HG03280 (cell line): ENCODE measurements around the gene CD47.

Experiments
- ATAC-seq: cut with Tn5 transposase; IDR thresholded peaks from one replicate; pipeline ENCODE4 v1.9.1; 2021; ENCODE audit warnings: mild to moderate bottlenecking, moderate library complexity; ENCODE audit not compliant: unreplicated experiment

The CD47 gene

DNA sequence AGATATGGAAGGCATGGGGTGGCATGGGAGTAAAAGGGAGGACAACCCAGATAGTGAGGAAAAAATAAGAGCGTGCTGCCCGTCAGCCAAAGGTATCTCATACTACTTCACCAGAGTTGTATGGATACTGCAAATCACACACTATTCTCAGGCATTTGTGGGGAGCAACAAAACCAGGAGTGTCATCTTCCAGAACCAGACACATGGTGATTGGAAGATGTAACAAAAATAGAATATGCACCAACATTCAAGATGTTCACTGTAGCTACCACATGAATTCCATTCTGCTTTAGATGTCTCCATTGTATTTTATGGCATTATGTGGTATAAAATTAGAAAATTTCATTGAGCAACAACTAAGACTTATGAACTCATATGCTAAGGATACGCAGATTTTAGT is 34.9 kb downstream of the CD47 start:
- no peak for ATAC-seq

DNA sequence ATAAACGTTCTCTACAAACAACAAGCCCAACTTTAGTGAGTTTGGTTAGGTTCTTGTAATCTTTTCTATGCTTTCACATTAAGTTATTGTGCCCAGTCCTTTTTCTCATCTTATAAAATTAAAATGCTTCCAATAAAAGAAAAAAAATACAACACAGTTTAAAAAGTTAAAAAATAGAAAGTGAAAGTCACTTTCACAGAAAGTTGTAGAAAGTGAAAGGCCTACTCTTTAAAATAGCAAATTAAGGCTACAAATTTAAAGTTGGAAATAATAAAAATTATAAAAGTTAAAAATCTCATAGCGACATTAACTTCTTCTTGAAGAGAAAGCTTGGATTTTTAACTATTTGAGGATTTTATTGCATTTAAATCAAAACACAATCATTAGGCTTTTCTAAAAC is 35.9 kb downstream of the CD47 start:
- ATAC-seq, result no peak

DNA sequence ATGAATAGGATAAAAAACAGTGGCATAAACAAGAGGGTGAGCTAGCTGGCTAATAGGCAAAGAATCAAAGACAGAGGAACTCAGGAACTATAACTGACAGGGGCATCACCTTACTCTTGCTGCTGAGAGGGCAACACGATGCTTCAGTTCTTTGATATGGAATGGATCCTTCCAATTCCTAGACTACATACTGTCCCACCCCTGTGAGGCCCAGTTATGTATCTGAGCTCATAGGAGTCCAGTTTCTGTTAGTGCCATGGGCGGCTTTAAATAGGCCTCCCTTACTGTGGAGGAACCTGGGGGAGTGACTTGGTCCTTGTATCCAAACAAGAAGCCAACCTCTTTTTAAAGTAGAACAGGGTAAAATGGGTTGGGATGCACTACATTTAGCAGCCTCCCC is 37.3 kb downstream of the CD47 start:
- ATAC-seq, result no peak

DNA sequence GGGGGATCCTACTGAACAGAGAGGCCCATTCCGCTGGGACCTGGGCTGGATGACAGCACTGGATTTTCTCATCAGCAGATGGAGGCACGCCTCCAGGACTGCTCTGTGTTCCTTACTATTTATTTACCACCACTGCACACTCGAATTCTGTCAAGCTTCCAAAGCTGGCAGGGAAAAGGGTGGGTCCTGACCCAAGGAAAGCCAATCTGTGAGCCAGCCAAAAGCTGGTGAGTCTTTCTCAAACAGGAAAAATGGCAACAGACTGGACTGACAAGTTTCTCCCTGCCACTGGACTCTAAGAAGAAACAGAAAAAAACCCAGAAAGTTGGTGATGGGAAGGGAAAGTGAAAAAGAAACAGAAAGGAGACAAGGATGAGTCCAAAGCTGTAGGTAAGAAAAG is 37.8 kb downstream of the CD47 start:
- ATAC-seq, result no peak

DNA sequence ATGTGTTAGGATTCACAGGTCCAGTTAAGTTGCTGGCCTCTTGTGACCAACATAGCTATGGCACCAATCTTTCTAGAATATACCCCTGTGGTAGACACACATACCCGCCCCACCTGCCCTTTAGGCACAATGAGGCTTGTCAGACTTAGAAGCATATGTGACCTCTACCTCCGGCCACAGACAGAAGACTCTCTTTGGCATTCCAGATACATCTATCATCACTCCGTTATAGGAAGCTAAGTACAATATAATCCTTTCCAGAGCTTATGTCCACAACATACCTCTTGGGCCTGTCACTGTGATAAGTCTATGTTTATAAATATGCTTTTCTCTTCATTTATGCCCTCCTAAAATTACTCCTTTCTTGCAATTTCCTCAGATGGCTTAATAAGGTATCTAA is 39.8 kb downstream of the CD47 start:
- no peak for ATAC-seq

DNA sequence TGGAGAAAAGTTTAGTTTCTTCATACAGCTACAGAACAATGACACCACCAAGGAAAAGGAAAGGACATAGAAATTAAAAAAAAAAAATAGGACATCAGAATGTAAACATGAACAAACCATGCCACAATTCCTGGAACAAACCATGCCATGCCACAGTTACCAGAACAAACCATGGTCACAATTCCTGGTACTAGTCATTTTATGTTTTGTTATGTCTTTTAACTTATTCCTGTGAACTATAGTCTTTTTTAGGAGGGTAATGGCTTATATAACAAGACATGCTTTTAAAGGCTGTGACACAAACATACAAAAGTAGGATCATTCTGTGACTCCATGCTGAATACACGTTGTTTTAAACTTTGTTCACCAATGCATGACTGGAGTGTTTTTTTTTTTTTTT is 42.8 kb downstream of the CD47 start:
- ATAC-seq, result no peak

DNA sequence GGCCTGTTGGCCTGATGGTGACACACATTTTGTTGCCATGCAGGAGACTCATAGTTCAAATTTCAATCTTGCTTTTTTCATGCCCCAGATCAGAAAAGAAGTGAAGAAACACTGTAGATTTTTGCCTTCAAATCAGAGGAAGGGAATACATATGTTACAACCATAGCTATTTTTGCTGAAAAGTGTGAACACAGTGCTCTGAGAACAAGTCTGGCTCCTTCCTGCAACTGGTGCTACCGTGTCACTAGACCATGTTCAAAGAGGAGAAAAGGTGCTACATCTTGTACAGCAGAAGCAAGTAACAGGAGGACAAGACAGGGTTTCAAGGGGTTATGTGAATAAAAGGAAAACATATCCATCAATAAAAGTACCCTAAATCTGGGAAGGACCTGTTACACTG is 44.6 kb downstream of the CD47 start:
- no peak for ATAC-seq

DNA sequence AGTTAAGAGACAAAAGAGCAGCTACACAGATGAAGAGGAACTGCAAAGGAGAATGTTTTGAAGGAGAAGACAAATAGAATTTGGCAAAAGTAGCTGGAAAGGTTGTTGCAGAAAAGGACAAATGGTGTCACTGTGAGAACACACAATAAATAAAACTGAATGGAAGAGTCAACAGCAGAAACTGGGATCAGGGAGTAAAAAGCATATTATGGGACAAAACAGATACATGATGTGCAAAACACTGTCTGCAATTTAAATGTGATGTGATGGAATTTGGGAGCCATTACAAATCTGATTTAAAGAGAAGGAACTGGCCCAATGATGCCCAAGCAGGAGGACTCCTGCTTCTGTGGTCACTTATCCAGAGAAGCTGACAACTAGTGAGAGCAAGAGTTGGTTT is 46.1 kb downstream of the CD47 start:
- no peak for ATAC-seq

DNA sequence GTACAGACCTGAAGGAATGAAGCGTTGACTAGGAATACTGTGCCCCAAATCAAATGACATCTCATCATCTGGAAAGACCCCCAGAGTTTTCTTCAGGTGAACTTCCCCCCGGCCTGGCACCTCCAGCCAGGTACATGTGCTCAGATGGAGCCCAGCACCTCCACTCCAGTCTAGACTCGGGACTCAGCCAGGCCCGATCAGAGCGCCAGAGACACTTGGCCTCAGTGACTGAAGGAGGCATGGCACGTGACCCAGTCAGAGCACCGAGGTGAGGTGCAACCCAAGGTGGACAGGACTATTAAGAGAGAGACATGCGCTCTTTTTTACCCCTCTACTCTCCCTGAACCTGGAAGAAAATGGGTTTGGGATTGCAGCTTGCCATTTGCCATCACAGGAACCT is 48.5 kb downstream of the CD47 start:
- ATAC-seq, result no peak

DNA sequence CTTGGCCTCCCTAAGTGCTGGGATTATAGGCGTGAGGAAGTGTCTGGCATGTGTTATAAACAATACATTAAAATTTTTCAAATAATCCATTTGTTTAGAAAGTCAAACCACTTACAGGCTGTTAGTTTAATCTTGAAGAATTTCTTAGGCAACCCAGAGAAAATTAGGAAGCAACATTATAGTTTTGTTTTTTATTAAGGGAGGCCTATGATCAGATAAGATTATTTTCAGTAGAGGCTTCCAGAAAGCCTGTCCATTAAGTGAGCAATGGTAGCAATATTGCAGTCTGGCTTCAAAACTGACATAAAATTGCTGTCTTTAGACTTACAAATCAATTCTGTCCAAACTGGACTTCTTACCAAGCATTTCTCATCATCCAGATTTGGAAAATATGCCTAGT is 49.6 kb downstream of the CD47 start:
- ATAC-seq, result no peak

DNA sequence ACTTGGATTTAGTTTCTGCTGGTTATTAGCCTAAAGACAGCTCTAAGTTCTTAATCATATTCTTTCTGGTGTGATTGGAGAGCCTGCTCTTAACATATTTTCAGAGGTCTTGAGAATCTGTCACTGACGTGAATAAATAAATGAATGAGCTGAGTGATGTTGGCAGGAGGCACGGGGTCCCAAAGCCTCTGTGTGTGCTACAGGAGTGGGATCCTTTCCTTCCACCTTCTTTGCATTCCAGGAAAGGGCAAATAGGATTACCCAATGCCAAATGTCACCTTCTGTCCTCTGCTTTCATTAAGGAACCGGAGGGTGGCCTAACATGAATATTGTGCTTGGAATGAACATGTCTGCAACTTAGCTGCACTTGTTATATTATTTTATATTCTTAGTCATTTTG is 53.1 kb downstream of the CD47 start:
- no peak for ATAC-seq

DNA sequence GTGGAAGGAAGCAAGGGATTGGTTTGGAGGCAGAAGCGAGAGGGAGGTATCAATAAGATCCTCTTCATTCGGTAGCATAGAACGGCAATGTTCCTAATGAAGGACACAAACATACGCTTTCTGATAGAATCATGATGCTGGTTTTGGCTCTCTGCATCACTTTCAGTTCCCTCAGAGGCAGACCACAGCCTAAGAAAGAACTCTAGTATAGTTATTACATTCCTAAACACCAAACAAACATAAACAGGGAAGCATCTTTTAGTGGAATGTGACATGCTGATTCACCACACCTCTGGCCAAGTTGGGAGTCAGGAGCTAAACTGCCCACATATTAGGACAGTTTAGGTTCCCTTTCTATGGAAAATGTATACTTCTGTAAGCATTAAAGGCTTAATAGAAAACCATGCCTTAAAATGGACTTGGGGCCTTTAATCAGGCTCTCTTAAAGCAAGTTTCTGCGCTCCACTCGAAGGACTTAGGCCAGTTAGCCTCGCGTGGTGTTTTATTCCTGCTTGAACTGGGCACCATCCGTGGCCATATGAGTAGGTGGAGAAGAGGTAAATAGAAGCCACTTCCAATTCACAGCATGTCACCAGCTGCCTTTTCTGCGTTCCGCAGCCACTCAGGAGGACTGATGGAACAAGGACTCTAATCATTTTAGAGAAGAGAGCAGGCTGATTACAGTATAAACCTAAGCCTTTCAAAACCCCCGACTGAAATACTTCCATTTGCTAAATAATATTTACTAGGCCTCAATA is 53.7 kb downstream of the CD47 start:
- peak; percentile 62 for ATAC-seq

DNA sequence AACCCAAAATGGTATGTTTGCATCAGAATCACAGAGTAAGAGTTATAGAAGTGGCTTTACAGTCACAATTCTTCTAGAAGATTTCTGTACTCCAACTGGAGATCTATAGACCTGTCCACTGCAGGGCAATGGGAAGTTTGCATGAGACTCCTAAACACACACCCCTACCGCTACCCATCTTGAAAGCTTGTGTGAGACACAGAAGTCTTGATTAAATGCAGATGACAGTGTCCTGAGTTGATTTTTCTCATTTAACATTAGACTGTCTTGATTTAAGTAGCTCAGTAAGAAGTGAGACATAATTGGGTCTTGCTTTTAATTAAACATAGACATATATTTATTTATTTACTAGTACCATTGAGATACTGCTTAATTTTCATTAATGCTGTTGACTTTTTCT is 54.4 kb downstream of the CD47 start:
- no peak for ATAC-seq

DNA sequence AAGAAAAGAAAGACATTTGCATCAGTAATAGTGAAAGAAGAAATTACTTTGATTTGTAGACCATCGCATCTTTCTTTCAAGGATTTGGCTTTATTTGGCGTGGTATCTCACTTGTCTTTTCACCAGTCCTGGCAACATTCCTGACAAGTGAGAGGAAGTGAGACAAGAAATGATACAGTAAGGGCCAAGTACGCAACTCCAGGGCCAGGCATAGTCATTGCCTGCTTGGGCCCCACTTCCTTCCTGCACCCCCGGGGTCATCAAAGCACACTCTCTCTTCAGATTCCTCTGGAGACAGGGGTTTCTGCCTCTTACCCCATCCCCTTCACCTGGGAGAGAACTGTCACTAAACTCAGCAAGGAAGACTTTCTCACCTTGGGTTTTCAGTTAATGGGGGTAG is 55.1 kb downstream of the CD47 start:
- no peak for ATAC-seq

DNA sequence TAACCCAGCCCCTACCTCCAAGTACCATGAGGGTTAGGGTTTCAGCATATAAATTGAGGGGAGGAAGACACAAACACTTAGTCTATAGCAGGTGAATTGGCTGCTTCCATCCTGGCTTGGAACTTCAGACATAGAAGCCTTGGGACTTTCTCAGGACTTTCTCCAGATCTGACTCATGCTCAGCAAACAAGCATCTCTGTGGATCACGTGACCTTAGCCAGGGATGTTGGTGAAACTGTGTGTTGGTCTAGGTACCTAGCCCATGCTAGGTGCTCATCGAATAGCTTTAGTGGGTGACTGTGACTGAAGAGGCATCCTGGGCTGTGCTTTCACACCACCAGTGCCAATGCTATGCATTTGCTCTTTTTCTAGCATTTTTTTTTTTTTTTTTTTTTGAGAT is 58.9 kb downstream of the CD47 start:
- no peak for ATAC-seq

DNA sequence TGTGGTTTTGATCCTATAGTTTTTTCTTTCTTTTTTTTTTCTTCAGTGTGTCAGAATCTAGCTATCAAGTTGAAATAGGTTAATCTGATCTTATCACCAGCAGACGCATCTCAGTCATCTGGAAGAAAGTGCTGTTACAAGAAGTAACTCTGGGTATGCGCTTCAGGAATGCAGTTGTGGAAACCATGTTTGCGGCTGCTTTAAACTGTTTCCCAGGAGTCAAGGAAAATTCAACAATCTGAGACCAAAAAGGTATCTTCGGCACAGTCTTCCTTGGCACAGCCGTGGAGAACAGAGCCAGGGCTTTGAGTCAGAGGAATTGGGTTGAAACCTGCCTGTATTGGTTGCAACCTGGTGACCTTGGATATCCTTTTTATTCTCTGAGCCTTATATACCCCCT is 59.9 kb downstream of the CD47 start:
- ATAC-seq, result no peak

DNA sequence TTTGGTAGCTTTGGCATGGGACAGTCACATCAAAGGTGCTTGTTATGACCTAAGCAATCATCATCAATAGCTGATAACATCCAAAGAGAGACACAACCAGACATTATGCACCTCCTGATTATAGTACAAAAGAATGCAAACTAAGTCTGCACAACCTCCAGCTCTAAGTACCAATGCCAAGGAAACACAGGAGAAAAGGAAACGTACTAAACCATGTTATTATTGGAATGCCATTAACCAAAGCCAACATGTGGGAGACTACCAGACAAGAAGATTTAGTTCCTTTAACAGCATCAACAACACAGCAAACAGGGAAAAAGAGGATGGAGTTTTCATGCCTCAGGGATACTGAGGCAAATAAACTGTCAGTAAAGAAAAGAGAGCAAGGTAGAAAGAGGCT is 61.4 kb downstream of the CD47 start:
- ATAC-seq, result no peak

DNA sequence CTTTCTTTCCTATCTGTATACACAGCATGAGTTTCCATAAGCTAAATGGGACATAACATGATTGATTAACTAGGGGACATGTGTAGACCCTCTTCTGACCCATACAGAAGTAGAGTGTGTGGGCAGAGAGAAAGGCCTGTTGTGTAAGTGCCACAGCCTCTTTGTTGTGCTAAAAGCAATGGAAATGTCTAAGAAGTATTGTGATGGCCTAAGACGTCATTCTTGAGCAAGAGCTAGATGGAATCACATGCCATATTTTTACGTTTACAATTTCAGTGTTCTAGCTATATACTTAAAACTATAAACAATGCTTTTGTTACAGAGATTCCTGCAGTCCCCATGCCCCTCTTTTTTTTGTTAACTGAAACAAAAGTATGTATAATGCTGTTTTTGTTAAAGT is 61.9 kb downstream of the CD47 start:
- no peak for ATAC-seq

DNA sequence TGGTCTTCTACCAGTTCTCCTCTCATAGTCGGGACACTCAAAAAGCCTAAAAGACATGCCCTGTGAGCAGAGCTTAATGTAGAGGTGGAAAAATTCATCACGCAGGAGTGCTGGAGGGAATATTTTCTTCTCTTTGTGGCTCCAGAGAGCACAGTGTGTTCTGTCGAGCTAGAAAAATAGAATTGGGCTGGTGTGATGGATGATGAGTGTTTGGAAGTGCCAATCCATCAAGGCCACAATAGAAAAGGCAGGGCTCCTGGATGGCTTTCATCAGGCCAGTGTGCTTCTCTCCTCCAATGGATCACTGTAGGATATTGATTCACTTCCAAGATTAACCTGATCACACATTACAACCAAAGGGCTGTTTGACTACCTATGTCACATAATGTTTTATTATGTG is 65.7 kb downstream of the CD47 start:
- no peak for ATAC-seq

DNA sequence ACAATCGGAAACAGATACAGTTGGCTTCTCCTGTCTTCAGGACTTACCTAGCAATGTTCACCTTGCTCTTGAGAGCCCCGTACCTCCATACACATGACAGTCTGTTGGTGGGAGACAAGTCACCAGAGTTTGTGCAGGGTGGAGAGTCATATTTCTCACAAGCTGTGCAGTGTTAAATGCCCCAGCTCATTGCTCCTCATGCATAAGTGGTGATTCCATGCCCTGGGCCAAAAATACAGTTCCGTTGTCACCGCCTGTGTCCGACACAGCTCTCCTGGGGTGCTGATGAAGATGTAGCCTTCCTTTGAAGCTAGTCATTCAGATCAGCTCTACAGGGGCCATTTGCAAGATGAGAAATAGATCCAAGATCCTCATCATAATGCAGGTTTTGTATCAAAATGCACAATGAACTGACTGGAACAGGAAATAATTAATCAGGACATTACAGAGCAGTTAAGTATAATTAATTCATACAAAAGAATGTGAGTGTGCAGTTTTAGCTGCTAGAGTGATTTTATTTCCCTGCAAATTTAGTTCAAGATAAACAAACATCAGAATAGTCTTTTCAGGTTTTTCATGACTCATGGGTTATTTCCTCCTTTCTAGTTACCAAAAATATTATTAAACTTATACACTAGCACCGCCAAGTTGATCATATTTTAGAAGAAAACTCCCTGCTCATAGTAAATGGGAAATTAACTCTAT is 66.5 kb downstream of the CD47 start:
- no peak for ATAC-seq

DNA sequence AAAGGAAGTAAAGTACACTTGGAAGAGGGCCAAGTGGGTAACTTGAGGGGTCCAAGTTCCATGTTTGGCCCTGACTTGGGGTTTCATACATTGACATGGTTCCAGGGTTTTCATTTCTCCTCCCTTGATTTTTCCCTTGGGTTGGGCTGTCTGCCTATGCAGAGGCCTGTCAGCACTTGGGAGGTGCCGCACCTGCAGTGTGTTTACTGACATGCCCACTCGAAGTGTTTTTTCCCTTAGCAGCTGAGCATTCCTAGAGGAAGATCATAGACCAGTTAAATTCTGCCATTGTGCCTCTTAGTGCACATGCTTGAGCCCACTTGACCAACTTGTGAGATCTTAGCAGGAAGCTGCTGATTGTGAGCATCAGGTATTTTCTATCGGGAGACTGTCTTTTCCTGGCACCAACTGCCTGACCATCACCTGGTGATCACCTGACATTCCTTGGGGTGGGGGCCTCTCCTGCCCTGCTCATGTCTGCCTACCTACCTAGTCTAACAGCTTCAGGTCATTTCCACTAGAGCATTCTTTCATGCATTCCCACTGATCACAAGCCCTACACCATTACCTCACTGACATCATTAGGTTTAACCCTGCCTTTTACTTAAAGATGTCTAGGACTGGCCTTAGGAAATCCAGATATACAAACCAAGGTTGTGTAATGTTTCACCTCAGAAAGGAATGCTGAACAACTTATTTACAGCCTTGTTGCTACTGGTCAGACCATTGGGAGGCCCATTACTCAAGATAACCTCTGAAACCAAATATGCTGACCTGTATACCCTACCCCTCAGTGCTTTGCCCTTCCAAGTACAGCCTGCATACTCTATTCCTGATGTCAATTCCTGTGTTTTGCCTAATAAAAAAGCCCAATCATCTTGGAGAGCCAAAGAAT is 68.3 kb downstream of the CD47 start:
- no peak for ATAC-seq

DNA sequence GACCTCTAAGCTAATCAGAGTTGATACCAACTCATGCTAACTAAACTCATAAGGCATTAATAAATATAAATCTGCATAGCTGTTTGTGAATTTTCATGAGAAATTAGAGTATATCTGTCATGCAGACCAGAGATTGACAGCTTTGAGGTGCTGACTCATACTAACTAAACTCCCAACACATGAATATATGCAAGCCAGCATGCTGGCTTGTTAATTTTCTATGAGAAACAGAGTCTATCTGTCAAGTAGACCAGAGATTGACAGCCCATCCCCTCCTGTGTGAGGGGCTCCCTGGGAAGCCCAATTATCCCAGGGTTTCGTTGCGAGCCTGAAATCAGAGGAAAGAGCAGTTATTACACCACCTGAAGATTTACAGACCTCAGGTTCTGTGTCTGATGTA is 69.3 kb downstream of the CD47 start:
- no peak for ATAC-seq
